NCI-H2196 (cell line): ENCODE results near the gene CUEDC2.

Experiments
- DNase-seq: peaks from one replicate; lab custom pipeline; 2025; ENCODE audit not compliant: unreplicated experiment; lab: John Stamatoyannopoulos, UW

CUEDC2 gene

GRCh38 chr10:102425444-102425843 is 6.9 kb downstream of the CUEDC2 start:
- no peak for DNase-seq

DNA sequence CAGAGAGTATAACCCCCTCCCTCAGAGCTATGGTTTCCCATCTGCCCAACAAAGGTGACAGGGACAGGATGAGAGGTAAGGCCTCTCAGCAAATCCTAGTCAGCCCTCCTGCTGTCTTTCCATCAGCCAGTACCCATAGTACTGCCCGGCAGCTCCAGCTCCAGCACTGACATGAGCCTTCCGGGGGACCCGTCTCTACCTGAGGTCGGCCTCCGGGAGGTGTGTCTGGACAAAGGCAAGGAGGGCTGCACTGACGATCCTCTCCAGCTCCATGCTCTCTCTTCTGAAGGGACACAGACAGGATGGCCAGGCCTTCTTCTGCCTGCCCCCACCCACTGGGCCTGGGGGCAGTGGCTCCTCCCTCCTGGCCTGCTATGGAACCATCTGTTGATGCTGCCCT is 7.5 kb downstream of the CUEDC2 start:
- DNase-seq: no peak

GRCh38 chr10:102424145-102424544 is 8.2 kb downstream of the CUEDC2 start:
- no peak for DNase-seq

DNA sequence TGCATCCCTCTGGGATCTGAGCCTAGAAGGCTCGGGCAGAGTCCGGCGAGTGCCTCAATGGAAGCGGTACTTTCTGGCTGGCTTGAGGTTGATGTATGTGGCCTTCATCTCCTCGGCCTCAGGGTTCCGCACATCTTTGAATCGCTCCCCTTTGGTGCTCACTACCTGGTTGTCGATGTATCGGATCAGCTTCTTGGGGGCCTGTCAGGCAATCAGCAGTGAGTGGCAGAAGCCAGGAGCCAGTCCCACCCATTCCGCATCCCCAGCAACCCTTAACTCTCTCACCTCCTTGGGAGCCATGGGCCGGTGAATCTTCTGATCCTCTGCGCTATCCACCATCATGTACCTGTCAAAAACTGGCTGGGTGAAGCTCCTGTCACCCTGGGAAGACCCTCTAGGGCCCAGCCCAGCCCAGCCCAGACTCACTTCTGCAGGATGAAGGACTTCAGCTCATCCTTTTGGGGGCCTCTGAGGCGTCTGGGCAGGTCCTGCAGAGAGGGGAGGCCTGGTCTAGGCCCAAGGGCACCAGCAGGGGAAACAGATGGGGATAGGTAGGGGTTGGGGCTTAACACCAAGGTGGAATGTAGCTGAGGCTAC is 8.9 kb downstream of the CUEDC2 start:
- DNase-seq: no peak

GRCh38 chr10:102422545-102423129 is 9.7 kb downstream of the CUEDC2 start:
- DNase-seq: peak; percentile 68

GRCh38 chr10:102421757-102422512 is 10.4 kb downstream of the CUEDC2 start:
- DNase-seq: peak; percentile 14

DNA sequence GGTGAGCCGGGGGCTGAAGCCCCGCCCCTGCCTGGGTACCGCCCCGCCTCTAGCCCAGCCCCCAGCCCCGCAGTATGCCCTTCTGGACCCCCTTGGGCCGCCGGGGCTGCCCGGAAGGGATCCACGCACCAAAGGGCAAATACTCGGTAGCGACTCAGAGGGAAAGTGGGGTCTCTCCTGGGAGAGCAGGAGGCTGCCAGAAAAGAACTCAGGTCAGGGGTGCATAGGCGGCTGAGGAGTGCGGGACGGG is 10.9 kb downstream of the CUEDC2 start:
- DNase-seq: no peak

- peak; percentile 89 for DNase-seq
Observed at GRCh38 chr10:102420714-102421506, 11.5 kb downstream of the CUEDC2 start, which contains the start of gene FBXL15. TSS of gene FBXL15 (plus strand) at chr10:102420836. CDS start at chr10:102421130, 294 bp downstream.

DNA sequence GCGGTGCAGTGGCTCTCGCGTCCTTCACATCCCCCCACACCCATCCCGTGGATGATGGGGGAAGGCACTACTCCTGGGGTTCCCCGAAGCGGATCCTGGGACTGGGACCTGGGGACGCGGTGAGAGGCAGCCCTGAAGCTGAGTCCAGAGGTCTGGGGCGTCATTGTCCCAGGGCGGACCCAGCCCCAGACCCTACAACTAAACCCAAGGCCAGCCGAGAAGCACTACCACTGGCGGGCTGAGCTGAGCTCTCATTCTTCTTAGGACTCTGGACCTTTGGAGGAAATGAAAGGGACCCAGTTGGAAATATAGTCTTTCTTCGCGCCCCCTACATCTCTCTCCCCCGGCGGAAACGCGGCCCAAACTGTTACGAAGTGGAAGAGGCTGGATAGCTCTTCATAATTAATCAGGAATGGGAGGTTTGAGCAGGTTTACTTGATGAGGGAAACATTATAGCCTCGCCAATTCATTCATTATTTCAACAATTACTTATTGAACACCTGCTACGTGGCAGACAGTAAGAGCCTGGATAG is 12.1 kb downstream of the CUEDC2 start:
- no peak for DNase-seq

DNA sequence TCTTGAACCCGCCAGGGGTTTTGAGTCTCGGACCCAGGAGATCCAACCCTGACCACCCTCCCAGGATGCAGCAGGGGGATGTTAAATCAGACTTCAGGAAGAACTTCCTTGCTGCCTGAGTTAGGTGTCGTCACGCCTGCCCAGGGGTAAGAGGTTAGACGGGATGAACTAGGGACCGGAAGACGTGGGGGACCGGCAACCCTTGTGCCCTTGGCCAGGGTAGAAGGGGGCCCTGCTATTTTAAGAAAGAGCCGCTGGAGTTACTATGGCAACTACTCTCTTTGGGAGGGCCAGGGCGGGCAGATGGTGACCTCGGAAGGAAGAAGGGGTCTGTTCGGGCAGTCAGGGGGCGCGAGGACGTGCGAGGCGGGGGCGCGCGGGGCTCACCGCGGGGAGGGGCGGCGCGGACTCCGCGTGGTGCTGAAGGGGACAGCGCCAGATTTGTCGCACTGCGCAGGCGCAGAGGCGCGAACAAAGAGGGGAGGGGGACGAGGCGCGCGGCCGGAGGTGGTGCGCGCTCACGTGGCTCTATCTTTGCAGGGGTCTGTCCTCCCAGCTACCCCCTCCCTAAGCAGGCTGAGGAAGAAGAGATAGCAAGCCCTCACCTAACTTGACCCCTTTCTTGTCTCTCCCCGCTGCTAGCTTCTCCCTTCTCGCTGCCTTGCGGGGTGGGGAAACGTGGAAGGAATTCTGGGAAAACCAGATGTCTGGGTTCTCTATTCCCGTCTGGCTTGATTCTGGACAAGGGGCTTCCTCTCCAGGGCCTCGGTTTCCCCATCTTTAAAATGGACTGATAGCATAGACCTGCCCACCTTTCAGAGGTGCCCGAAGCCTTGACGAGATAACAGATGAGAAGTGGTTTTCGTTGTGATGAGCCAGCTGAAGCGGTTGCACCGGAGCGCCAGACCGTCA is 12.8 kb downstream of the CUEDC2 start:
- peak; percentile 65 for DNase-seq

DNA sequence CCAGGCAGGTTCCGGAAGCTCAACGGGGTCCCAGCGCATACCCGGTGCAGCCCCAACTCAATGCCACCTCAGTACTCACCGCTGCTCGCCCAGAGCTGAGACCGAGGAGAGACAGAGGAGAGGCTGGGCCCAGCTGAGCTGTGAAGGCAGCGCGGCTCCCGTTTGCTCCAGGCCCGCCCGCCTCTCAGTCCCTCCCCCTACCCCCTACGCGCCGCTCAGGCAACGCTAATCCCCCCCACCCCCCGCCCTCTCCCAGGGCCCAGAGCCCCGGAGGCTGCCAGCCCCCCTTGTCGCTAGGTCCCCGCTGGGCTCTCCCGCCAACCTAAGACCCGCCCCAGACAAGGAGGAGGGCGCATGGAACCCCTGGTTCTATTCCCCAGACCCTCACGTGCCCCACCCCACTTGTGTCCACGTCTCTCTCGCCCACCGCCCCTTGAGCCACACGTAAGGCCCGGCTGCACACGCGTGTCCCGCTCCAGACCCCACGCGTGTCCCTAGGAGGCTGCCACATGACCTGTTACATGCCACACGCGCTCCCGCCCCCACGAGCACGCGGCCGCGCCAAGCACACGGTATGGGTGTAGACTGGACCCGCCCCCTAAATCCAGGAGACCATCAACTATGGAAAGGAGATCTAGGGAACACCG is 13.6 kb downstream of the CUEDC2 start, which contains the start of gene PSD:
Gene PSD, minus strand, starts transcription at position 164 of the 647 bp plus-strand sequence. CDS start 1,747 bp downstream, outside the sequence.
- DNase-seq: peak; percentile 40

DNA sequence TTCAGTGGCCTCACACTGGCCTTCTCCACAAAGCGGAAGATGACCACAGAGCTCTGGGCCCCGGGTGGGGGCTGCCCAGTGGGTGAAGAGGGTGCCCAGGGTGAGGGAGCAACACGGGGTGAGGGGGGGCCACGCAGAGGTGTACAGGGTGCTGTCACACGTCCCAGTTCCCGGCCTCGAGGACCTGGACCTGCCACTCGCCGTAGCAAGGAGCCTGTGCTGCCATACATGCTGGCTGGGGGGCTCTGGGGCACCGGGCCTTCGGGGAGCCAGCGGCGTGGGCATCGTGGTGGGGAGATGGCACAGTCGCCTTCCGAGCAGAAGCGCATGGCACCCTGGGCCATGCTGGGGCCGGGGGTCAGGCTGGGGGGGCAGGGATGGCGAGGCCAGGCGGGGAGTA is 15.7 kb downstream of the CUEDC2 start:
- DNase-seq: no peak

GRCh38 chr10:102416283-102416682 is 16.1 kb downstream of the CUEDC2 start:
- DNase-seq: no peak

GRCh38 chr10:102414749-102415148 is 17.6 kb downstream of the CUEDC2 start:
- no peak for DNase-seq

- DNase-seq: no peak
Observed at GRCh38 chr10:102413806-102414561, 18.4 kb downstream of the CUEDC2 start.

GRCh38 chr10:102413053-102413705 is 19.2 kb downstream of the CUEDC2 start:
- DNase-seq: peak; percentile 78

DNA sequence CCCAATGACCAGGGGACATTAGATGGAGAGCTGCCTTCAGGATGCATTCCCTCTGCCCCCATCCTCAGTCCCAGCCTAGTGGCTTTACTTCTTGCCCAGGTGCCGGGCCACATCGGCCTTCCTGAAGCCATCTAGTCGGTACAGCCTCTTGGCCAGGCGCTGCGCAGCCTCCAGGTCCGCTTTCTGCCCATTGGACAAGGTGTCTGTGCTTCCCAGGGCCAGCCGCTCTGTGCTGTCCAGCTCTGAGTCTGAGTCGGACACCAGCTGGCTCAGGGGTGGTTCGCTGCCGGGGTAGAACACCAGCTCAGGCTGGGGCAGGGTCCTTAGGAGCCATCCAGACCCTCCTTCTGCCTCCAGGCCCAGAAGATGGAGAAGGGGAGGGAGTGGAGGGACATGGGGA is 20.1 kb downstream of the CUEDC2 start:
- DNase-seq: no peak
